ENCODE results near the gene CDC14A.

- TF ChIP-seq CTCF (IDR thresholded peaks at IDR 0.05; ENCODE audit: insufficient read depth, low read depth, low read length), result no peak
- no peak for TF ChIP-seq EZH2 (IDR thresholded peaks at IDR 0.05; ENCODE audit: insufficient read depth, low read length)
Observed at GRCh38 chr1:100456880-100457279, 104.6 kb downstream of the CDC14A start.

All from astrocyte (in vitro differentiated cells and primary cell).